Activated naive CD4-positive, alpha-beta T cell treated with anti-CD3 and anti-CD28 coated beads for 36 hours (primary cell): ENCODE data around the gene SRSF3. TPM values are rescaled to one million over a fixed set of nuclear protein-coding genes. Genes with fewer than 3 reads are reported as not detected.
A peak's percentile ranks its signal among the peaks of the same experiment; 100 is the strongest.

Experiments used
- CTCF ChIA-PET: fragments of 350-600 bp; sonication (Branson Sonifier 250); formaldehyde crosslinking; loops from one replicate; lab custom pipeline; 2021; ENCODE audit warnings: antibody characterized with exemption; lab: Charles Lee
- DNase-seq: peaks from one replicate; pipeline ENCODE4 v3.0.0-alpha.2; 2020
- H3K27ac Mint-ChIP-seq: one replicate; pipeline ENCODE4 v1.8.0; 2021; ENCODE audit warnings: mild to moderate bottlenecking, mixed read lengths
- H3K27me3 Mint-ChIP-seq: one replicate; pipeline ENCODE4 v1.8.0; 2021; ENCODE audit warnings: low read depth, mixed read lengths
- H3K36me3 Mint-ChIP-seq: one replicate; pipeline ENCODE4 v1.8.0; 2021; ENCODE audit warnings: low read depth, mixed read lengths
- H3K4me1 Mint-ChIP-seq: one replicate; pipeline ENCODE4 v1.8.0; 2021; ENCODE audit warnings: low read depth, mixed read lengths
- H3K4me3 Mint-ChIP-seq: one replicate; pipeline ENCODE4 v1.8.0; 2021; ENCODE audit warnings: mild to moderate bottlenecking, moderate library complexity, mixed read lengths
- H3K9me3 Mint-ChIP-seq: one replicate; pipeline ENCODE4 v1.8.0; 2021; ENCODE audit warnings: mixed read lengths
- intact Hi-C: fragments of 100-400 bp; cut with micrococcal nuclease; formaldehyde crosslinking; loops from one replicate; pipeline ENCODE4 v1.15.1; 2023
- total RNA-seq, 2 experiments: library from RNA; stranded (reverse); gene quantifications; one replicate each; pipeline ENCODE4 v1.2.3, GENCODE V29; 2021

SRSF3 gene
- total RNA-seq, 2 experiments from 2014 or later: 250 to 269 TPM

DNA sequence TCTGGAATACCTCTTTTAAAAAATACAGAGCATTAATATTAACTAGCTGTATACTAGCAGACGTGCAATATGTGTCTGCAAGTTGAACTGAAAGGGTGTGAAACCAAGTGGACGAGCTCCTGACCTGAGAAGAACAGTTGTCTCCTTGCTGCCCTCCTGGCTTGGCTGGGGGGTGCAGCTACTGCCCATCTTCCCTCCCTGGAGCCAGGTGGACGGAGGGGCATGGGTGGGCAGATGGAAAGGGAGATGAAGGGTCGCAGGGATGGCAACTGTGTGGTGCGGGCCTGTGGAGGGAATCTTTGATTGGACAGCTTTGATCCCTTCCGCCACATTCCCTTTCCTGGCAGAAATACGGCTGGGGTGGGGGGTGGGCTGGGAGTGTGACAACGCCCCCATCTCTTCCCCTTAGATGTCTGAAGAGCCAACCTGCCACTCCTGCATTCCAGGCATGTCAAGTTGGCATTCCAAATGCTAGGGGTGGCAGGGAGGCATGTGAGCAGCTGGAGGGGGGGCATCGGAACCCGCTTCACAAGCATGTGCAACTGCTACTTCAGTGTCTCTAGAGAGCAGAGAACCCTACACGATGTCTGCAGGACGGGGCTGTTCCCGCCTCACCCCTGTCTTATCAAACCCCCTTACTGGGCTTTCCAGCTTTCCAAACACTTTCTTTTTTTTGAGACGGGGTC lies 37.3 kb downstream of the SRSF3 start:
- Mint-ChIP-seq H3K27ac (no peak overlapping the region), H3K27me3 (no peaks in the 10 kb centered on the region), H3K4me1 (peaks cover 6% of the 10 kb centered on the region), H3K9me3 (no peaks in the 10 kb centered on the region), H3K36me3 (no peaks in the 10 kb centered on the region), H3K4me3 (no peak overlapping the region)
- CTCF ChIA-PET: interaction anchor here (1.0 to 1.1 kb wide), 2 partner anchors 16 to 128 kb away, joined by 3 to 5 read pairs; no protein-coding TSS in a partner anchor
- DNase-seq: no peak
- intact Hi-C loops: no loop called here

DNA sequence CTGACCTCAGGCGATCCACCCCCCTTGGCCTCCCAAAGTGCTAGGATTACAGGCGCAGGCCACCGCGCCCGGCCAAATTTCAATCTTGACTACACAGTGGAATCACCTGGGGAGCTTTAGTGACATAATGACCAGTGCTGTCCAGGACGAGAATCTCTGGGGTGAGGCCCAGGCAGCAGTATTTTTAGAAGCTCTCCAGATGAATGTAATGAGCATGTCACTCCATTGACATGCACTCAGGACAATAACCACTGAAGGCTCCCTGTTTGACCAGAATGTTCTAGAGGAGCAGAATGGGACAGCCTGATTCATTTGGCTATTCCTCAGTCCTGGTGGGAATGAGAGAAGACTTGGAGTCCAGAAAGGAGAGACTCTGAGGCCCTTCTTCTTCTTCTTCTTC lies 39.2 kb downstream of the SRSF3 start:
- CTCF ChIA-PET: no interaction called here
- H3K9me3 Mint-ChIP-seq: no peaks in the 10 kb centered on the region
- H3K27ac Mint-ChIP-seq: no peak overlapping the region

DNA sequence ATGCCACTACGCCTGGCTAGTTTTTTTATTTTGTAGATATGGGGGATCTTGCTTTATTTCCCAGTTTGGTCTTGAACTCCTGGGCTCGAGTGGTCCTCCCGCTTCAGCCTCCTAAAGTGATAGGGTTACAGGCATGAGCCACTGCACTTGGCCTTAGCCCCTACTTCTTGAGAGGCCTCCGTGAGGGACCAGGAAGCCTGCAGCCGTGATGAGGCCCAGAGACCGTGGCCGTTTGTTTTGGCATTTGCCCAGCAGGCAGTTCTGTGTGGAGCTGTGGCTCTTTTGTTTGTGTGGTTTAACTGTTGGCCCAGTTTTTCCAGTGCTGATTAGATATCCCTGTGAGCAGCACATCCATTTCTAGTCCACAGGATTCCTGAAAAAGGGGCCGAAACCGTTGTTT lies 39.8 kb downstream of the SRSF3 start:
- H3K27me3 Mint-ChIP-seq: no peaks in the 10 kb centered on the region
- no peaks in the 10 kb centered on the region for H3K36me3 Mint-ChIP-seq
- H3K27ac Mint-ChIP-seq: no peak overlapping the region
- H3K4me1 Mint-ChIP-seq: no peaks in the 10 kb centered on the region
- no peak for DNase-seq
- H3K4me3 Mint-ChIP-seq: no peak overlapping the region
- CTCF ChIA-PET: interaction anchor here (0.7 kb wide), 1 partner anchor 100 kb away, joined by 3 read pairs; no protein-coding TSS in a partner anchor
- intact Hi-C loops: no loop called here
- no peaks in the 10 kb centered on the region for H3K9me3 Mint-ChIP-seq

More for the DNA sequence above, 39.2 kb downstream of the SRSF3 start:
- Mint-ChIP-seq H3K4me3 (no peak overlapping the region), H3K27me3 (no peaks in the 10 kb centered on the region), H3K36me3 (no peaks in the 10 kb centered on the region), H3K4me1 (no peaks in the 10 kb centered on the region)
- DNase-seq: no peak
- intact Hi-C loops: no loop called here

DNA sequence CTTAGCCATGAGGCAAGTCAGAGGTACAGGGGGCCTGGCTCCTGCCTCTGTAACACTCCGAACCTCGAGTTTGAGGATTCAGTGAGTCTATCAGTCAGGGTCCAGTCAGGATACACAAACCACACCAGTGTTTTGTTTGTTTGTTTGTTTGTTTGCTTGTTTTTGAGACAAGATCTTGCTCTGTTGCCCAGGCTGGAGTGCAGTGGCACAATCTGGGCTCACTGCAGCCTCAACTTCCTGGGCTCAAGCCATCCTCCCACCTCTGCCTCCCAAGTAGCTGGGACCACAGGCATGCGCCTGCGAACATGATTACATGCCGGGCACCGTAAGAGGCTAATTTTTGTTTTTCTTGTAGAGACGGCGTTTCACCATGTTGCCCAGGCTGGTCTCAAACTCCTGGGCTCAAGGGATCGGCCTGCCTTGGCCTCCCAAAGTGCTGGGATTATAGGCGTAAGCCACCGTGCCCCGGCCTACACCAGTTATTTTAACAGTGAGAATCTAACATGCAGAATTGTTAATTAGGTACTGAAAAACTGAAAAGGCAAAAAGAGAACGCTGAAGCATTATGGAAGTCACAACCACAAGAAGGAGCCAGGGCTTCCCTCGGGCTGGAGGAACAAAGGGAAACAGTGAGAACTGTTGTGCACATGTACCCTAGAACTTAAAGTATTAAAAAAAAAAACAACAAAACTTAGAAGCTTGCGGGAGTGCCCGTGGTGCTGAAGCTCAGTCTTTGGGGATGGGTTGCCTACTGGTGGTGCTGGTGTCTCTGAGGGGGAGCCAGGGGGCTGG lies 40.4 kb downstream of the SRSF3 start:
- H3K27me3 Mint-ChIP-seq: no peaks in the 10 kb centered on the region
- intact Hi-C loops: no loop called here
- DNase-seq: no peak
- H3K36me3 Mint-ChIP-seq: no peaks in the 10 kb centered on the region
- CTCF ChIA-PET: interaction anchor here (0.7 kb wide), 1 partner anchor 100 kb away, joined by 3 read pairs; no protein-coding TSS in a partner anchor
- no peak overlapping the region for H3K4me3 Mint-ChIP-seq
- no peak overlapping the region for H3K27ac Mint-ChIP-seq
- no peaks in the 10 kb centered on the region for H3K9me3 Mint-ChIP-seq
- no peaks in the 10 kb centered on the region for H3K4me1 Mint-ChIP-seq

GRCh38 chr6:36636283-36636682 lies 42.1 kb downstream of the SRSF3 start:
- Mint-ChIP-seq H3K27ac (no peak overlapping the region), H3K36me3 (no peaks in the 10 kb centered on the region), H3K4me1 (no peaks in the 10 kb centered on the region), H3K4me3 (no peak overlapping the region), H3K27me3 (no peaks in the 10 kb centered on the region), H3K9me3 (no peaks in the 10 kb centered on the region)
- DNase-seq: no peak
- CTCF ChIA-PET: interaction anchor here (0.6 to 1.0 kb wide), 3 partner anchors 12 to 124 kb away, joined by 3 to 8 read pairs (median 5); no protein-coding TSS in a partner anchor
- intact Hi-C loops: no loop called here

DNA sequence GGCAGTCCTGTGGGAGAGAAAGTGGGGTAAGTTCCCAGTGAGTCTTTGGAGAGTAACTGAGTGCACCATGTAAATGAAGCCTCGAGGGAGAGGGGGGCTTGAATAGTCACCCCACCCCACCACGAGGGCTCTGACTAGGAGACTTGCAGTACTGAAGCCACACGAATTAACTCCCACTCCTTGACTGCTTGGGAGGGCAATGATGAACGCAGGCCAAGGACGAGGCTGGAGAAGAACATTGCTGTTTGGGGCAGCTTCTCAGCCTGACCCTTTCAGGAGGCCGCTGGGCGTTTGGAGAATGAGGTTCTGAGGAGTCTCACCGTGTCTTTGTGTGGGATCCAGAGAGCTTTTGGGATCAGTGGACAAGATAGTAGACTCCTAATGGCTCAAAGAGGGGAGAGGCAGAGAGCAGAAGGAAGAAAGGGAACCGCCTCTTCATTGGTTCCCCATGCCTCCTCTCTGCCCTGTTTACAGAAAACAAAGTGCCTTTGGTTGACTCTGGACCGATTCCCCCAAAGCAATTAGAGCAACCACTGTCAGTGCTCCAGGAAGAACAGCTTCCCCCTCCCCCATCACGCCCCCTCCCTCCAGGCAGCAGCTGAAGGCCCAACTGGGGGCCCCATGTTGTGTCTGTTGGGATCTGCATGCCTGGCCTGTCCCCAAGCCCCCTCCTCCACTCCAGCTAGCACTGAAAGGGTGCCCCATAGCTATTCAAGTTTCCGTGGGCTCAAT lies 42.7 kb downstream of the SRSF3 start:
- no peaks in the 10 kb centered on the region for H3K9me3 Mint-ChIP-seq
- H3K27ac Mint-ChIP-seq: no peak overlapping the region
- H3K36me3 Mint-ChIP-seq: no peaks in the 10 kb centered on the region
- no peak for DNase-seq
- no peaks in the 10 kb centered on the region for H3K27me3 Mint-ChIP-seq
- CTCF ChIA-PET: interaction anchor here (0.6 to 1.0 kb wide), 4 partner anchors 13 to 146 kb away, joined by 3 to 8 read pairs (median 4); no protein-coding TSS in a partner anchor
- intact Hi-C loops: no loop called here
- no peak overlapping the region for H3K4me3 Mint-ChIP-seq
- H3K4me1 Mint-ChIP-seq: no peaks in the 10 kb centered on the region

DNA sequence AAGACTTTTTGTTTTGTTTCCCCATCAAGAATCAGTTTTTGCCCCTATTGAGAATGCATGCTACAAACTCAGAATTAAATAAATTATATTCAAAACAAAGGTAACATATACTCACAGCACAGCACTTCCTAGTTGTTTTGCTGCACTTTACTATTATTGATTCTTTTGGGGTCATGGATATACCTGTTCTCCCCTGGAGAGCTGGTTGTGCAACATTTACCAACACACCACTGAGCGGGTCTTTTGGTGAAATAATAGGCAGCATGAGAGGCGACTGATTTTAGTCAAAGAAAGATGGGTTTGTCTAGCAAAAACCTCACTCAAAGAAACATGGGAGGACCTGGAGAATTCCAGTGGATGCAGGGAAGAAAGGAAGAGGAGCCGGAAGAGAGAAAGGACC lies 44.4 kb downstream of the SRSF3 start:
- CTCF ChIA-PET: no interaction called here
- Mint-ChIP-seq H3K4me3 (no peak overlapping the region), H3K27me3 (no peaks in the 10 kb centered on the region), H3K27ac (no peak overlapping the region), H3K36me3 (no peaks in the 10 kb centered on the region), H3K9me3 (no peaks in the 10 kb centered on the region), H3K4me1 (no peaks in the 10 kb centered on the region)
- no peak for DNase-seq
- intact Hi-C loops: no loop called here

GRCh38 chr6:36639171-36639808 lies 45.1 kb downstream of the SRSF3 start:
- H3K9me3 Mint-ChIP-seq: no peaks in the 10 kb centered on the region
- no peak overlapping the region for H3K27ac Mint-ChIP-seq
- no peaks in the 10 kb centered on the region for H3K27me3 Mint-ChIP-seq
- no peaks in the 10 kb centered on the region for H3K36me3 Mint-ChIP-seq
- H3K4me1 Mint-ChIP-seq: no peaks in the 10 kb centered on the region
- CTCF ChIA-PET: interaction anchor here (0.6 kb wide), 1 partner anchor 126 kb away, joined by 4 read pairs; no protein-coding TSS in a partner anchor
- no peak for DNase-seq
- H3K4me3 Mint-ChIP-seq: no peak overlapping the region
- intact Hi-C loops: no loop called here

- no peaks in the 10 kb centered on the region for H3K36me3 Mint-ChIP-seq
- CTCF ChIA-PET: no interaction called here
- DNase-seq: no peak
- peak overlapping the region; percentile 16 for H3K27ac Mint-ChIP-seq
- intact Hi-C loops: no loop called here
- H3K27me3 Mint-ChIP-seq: no peaks in the 10 kb centered on the region
- no peaks in the 10 kb centered on the region for H3K9me3 Mint-ChIP-seq
- no peaks in the 10 kb centered on the region for H3K4me1 Mint-ChIP-seq
- H3K4me3 Mint-ChIP-seq: no peak overlapping the region
These were observed 47.4 kb downstream of the SRSF3 start for GRCh38 chr6:36641543-36641942.

DNA sequence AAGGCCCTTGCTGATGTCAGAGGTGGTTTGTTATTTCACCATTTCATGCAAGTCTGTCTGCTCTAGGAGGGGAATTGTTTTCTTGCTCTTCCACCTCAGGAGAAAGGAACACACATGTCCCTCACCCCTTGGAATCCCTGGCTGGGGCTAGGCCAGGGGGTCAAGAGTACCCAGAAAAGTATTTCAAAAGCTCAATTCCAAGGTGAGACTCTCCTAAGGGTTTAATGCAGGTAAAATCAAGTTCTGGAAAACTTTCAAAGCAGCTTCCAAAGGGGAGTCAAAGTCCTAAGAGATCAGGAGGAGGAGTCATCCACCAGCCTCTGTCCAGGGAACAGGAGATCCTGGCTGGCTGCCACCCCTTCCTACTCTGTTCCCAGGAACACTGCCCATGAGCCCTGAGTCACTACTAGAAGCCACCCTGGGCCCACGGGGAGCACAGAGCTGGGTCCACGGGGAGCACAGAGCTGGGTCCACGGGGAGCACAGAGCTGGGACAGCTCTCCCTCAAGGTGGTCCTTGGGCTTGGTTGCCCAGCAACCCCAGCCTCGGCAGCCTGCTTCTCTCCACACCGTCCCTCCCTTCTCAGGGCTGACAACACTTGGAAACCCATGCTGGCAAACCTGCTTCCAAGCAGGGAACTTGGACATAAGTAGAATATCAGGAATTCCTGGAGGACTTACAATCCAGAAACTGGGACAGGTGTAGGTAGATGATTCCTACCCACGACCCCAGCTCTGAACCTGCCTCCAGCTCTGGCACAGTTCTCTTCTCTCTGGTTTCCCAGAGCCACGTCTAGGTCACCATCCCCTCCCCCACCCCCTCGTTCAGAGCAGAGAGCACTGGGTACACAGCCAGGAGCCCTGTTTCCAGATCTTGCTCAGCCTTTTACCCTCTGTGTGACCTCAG lies 49.0 kb downstream of the SRSF3 start:
- Mint-ChIP-seq H3K27me3 (no peaks in the 10 kb centered on the region), H3K27ac (no peak overlapping the region), H3K4me3 (no peak overlapping the region), H3K9me3 (no peaks in the 10 kb centered on the region), H3K36me3 (no peaks in the 10 kb centered on the region), H3K4me1 (no peaks in the 10 kb centered on the region)
- intact Hi-C loops: no loop called here
- no peak for DNase-seq
- CTCF ChIA-PET: interaction anchor here (1.0 kb wide), 1 partner anchor 37 kb away, joined by 3 read pairs; no protein-coding TSS in a partner anchor

DNA sequence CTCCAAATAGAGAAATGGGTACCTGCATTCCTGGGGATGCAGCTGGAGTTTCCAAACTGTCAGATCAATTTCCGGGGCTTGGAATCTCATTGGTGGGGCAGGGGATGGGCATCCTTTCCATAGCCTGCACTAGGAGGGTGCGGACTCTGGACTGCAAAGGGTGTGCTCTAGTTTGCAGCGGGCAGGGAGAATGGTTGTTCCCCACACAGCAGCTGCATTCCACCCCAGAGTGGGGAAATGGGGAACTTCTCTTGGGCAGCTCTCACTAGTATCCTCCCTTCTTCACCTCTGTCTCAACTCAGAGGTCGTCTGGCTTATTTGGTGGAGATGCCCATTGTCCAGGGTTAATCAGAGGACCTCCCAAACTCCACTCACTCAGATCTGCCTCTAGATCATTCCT lies 49.8 kb downstream of the SRSF3 start:
- no peak overlapping the region for H3K27ac Mint-ChIP-seq
- CTCF ChIA-PET: interaction anchor here (0.9 to 1.0 kb wide), 2 partner anchors 29 to 36 kb away, joined by 3 to 5 read pairs; no protein-coding TSS in a partner anchor
- H3K27me3 Mint-ChIP-seq: no peaks in the 10 kb centered on the region
- intact Hi-C loops: no loop called here
- no peaks in the 10 kb centered on the region for H3K9me3 Mint-ChIP-seq
- H3K4me1 Mint-ChIP-seq: no peaks in the 10 kb centered on the region
- no peak overlapping the region for H3K4me3 Mint-ChIP-seq
- no peak for DNase-seq
- H3K36me3 Mint-ChIP-seq: no peaks in the 10 kb centered on the region
